IPS-18c (cell line): ENCODE measurements around the gene MYEF2.

Experiments used
- H3K4me3 ChIP-seq: 2 replicates; pipeline ENCODE4 v1.7.0; 2013; ENCODE audit warnings: low read depth, mild to moderate bottlenecking, low read length, moderate library complexity; ENCODE audit not compliant: insufficient read depth
- H3K9me3 ChIP-seq: one replicate; pipeline ENCODE4 v1.6.1; 2013; ENCODE audit warnings: mild to moderate bottlenecking, low read length, moderate library complexity; ENCODE audit not compliant: control insufficient read depth, insufficient read depth

MYEF2 gene

GRCh38 chr15:48170981-48171380 is 7.1 kb downstream of the MYEF2 start:
- Histone ChIP-seq H3K9me3 (no peaks in the 10 kb centered on the region), H3K4me3 (no peak overlapping the region)

DNA sequence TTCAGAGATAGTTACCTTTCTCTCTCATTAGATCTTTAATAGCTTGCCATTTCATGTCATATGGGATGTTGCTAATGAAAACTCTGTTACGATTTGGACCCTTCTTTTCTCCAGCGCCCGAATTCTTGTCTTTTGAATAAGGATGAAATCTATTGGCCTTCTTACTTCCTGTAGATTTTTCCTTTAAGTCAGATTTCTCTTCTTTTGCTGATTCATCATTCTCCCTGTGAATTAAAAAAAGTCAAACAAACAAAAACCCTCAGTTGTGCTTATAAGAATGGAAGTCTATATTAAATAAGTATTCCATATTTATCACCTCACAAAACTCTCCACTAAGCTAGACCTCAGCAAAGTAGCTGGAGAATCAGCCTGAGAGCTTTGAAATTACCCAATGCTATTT is 9.5 kb downstream of the MYEF2 start:
- Histone ChIP-seq H3K9me3 (no peaks in the 10 kb centered on the region), H3K4me3 (no peak overlapping the region)

DNA sequence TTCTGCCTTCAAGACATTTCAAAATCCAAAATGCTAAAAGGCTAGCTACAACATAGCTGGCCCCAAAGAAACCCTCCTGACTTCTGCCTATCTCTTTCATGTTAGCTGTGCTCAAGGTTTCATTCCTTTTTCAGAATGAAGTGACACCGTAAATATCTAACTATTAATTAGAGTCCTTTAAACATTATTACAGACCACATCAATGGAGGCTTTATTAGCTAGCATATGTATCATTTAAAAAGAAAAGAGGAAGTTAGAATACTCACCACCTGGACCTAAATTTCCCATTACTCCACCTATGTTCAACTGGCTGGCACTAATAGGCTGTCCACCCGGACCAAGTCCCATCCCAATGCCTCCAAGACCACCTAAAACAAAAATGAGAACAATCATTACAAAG is 24.6 kb downstream of the MYEF2 start:
- Histone ChIP-seq H3K9me3 (no peaks in the 10 kb centered on the region), H3K4me3 (no peak overlapping the region)

DNA sequence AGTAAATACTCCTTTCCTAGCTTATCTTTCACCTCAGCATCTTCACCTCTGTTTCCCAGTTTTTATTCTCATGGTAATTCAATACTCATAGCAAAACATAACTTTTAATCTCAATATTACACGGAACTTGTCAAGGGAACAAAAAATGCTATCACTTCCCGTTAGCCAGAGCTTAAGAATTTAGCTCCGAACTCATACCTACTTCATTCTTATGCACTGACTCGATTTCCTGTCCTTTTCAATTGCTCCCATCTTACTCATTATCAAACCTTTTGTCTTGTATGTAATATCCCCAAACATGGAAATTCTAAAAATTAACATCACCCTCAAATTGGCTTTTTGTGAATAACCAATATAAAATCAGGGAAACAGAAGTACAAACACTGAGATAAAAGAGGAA is 28.2 kb downstream of the MYEF2 start:
- Histone ChIP-seq H3K9me3 (no peaks in the 10 kb centered on the region), H3K4me3 (no peak overlapping the region)

DNA sequence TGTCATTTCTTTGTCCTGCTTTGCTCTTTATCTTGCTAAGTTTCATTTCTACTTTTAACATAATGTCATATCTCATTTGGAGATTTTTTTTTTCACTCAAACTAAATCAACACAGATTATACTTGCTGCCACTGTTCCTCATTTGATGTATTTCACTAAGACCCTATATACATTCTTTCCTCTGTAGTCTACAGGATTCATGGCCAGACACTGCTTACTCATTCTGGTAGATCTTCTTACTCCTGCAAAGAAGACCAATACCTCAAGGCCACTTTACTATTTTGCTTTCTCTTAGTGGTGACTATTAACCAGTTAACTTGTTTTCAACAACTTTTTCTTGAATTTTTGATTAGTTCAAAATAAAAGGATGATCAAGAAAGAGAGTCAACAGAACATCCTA is 30.7 kb downstream of the MYEF2 start:
- Histone ChIP-seq H3K4me3 (no peak overlapping the region), H3K9me3 (no peaks in the 10 kb centered on the region)

- Histone ChIP-seq H3K9me3 (no peaks in the 10 kb centered on the region), H3K4me3 (no peak overlapping the region)
These were observed 32.2 kb downstream of the MYEF2 start for GRCh38 chr15:48145923-48146322.

DNA sequence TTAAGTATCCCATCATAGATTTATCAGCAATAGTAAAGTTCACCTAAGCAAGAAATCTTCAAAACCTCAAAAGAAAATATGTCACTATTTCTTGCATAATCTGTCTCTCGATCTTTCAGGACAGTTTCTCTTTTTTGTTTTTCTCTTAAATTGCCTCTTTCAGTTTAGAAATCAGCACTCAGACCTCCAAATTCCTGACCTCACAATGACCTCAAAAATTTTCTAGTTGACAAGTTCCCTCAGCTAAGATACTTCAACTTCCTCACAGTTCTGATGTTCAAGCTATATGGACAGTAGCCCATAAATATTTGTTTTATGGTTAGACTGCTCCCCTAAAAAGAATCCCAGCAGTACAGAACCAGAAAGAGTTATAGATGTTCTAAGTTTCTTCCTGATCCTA is 33.2 kb downstream of the MYEF2 start:
- H3K9me3 ChIP-seq: no peaks in the 10 kb centered on the region
- H3K4me3 ChIP-seq: no peak overlapping the region

GRCh38 chr15:48143856-48144255 is 34.2 kb downstream of the MYEF2 start:
- Histone ChIP-seq H3K9me3 (no peaks in the 10 kb centered on the region), H3K4me3 (no peak overlapping the region)

- Histone ChIP-seq H3K4me3 (no peak overlapping the region), H3K9me3 (no peaks in the 10 kb centered on the region)
These were observed 45.2 kb downstream of the MYEF2 start for GRCh38 chr15:48132874-48133273.

- no peaks in the 10 kb centered on the region for H3K9me3 ChIP-seq
- H3K4me3 ChIP-seq: no peak overlapping the region
These were observed 46.8 kb downstream of the MYEF2 start for GRCh38 chr15:48131324-48131723.

DNA sequence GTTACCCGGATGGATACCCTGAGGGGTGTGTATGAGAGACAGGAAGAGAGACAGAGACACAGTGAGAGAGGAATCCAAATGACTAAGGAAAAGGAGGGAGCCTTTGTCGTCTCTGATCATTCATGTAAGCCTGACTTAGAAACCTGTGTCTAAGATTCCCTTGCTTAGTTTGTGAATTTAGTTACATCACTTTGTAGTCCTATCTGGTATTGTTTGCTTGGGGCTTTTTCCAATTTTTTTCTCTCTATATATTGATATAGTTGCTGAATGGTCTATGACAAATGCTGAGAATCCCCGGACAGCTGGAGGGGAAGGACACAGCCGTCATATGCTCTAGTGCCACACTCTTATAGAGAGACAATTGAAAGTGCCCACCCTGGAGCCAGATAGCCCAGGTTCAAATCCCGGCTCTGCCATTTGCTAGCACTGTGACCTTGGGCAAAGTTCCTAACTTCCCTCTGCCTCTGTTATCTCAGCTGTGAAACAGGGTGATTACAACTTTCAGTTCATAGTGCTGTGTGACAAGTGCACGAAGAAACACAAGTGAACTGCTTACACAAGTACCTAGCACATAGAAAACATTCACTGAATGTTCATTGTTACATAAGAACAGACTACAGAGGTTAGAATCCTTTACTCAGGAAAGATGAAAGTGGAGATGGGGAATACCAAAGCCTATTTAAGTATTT is 51.3 kb downstream of the MYEF2 start:
- no peak overlapping the region for H3K4me3 ChIP-seq
- no peaks in the 10 kb centered on the region for H3K9me3 ChIP-seq

GRCh38 chr15:48121849-48122248 is 56.2 kb downstream of the MYEF2 start:
- H3K9me3 ChIP-seq: no peaks in the 10 kb centered on the region
- H3K4me3 ChIP-seq: no peak overlapping the region

- no peak within 1 kb of the TSS for H3K4me3 ChIP-seq
These were observed 57.4 kb downstream of the MYEF2 start, which contains the start of gene SLC24A5 for GRCh38 chr15:48120745-48121144. SLC24A5 (plus strand) TSS chr15:48120990; CDS start chr15:48121045, 55 bp downstream.

DNA sequence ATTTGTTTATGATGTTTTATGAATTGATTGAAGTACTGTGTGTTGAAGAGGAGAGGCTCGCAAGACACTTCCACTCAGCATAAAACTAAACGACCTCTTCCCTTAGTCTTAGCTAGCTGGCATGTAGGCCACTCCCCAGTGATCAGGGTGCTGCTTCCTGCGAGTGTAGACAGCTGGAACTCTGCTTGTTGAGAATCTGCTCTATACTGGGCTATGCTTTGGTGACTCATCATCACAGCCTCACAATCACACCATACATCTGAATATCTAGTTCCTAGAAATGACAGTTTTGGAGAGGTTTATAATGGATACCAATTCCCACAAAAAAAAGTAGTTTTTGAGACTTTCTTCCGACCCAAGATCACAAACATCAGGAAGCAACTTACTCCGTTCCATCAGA is 58.8 kb downstream of the MYEF2 start:
- Histone ChIP-seq H3K9me3 (no peaks in the 10 kb centered on the region), H3K4me3 (no peak overlapping the region)

More at GRCh38 chr15:48120745-48121144, 57.4 kb downstream of the MYEF2 start, which contains the start of gene SLC24A5:
- H3K9me3 ChIP-seq: no peaks in the 10 kb centered on the region

DNA sequence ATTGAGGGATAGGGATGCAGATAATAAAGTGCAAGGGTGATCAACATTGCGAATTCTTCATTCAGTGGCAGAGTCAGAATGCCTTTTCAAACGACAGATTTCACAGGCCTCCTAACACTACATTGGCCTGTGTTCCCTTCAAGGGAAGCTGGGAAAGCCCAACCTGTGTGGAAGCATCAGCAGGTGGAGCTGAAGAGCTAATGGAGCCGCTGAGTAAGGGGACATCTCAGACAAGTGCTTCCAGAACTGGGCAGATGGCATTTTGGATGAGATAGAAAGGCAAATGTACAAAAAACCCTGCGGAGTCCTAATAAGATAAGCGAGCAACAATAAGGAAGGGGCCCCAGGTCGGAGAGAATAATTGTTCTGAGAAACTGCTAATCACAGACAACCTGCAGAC is 65.9 kb downstream of the MYEF2 start:
- no peaks in the 10 kb centered on the region for H3K9me3 ChIP-seq
- H3K4me3 ChIP-seq: no peak overlapping the region

DNA sequence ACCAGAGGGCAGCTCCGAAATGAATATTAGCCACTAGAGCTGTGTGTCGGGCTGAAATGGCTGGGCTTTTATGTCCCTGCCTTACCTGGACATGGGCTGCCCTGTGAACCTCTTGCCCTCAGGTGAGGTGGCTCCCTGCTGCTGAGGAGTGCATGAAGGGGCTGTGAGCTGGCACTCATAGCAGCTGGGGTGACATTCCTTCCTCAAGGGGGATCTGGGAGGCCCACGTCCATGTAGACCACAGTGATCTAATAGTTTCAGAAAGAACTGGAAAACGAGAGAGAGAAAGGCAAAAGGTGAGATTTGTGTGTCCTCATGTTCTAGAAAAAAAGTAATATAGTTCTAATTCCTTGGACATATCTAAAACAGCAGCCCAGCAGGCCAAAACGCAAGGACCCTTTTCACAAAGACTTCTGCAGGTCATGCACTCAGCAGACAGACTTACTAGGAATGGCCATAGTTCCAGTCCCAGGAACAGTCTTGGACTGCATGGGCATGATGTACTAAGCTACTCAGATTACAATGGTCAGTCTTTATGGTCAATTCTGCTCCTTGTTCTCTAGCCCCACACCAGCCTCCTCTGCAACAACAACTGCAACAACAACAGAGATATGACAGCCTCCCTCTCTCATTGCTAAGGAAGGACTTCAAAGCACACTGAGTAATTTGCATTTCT is 68.1 kb downstream of the MYEF2 start:
- H3K4me3 ChIP-seq: no peak overlapping the region
- no peaks in the 10 kb centered on the region for H3K9me3 ChIP-seq

- H3K9me3 ChIP-seq: no peaks in the 10 kb centered on the region
- H3K4me3 ChIP-seq: no peak overlapping the region
These were observed 68.9 kb downstream of the MYEF2 start for GRCh38 chr15:48109212-48109611.

DNA sequence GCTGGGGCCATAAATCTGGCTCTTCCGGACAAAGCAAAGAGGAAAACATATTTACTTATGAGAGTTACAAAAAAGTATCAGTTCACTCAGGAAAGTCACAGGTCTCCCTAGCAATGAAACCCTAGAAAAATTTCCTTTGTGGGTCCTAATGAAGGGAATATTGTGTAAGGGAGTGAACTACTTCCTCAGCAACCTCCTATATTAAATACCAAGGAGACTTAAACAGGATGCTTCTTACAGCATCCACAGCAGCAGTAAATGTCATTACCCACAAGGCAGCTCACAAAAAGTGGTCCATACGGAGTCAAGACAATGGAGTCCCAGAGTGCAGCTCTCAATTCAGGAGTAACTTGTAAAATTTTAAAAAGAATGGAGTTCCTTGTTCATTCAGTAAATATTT is 72.2 kb downstream of the MYEF2 start:
- H3K9me3 ChIP-seq: no peaks in the 10 kb centered on the region
- H3K4me3 ChIP-seq: no peak overlapping the region

DNA sequence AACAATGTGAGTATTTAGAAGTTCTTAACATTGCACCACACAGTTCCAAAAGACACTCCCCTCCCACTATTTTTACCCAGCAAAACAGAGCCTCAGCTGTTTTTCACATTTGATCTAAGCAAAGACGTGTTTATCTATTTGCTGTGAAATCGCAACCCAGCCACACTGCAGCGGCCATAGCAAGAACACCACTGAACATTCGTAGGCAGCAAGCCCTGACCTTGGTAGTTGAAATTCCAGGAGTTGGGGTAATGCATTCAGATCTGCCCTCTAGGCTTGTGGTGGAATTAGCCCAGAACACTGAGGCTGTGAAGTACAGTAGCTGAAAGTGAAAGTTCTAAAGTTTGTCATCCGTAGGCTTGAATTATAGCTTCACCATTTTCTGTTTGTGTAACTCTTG is 74.4 kb downstream of the MYEF2 start:
- Histone ChIP-seq H3K9me3 (no peaks in the 10 kb centered on the region), H3K4me3 (no peak overlapping the region)
